HG03097 (cell line): ENCODE measurements around the gene CTSO.
"Not testable (repeated sequence)": the region's sequence is repeated elsewhere in the genome, so short reads cannot be mapped to it uniquely, and the experiment has no call there.

Experiments used
- ATAC-seq: cut with Tn5 transposase; IDR thresholded peaks from one replicate; pipeline ENCODE4 v1.9.1; 2021; ENCODE audit not compliant: unreplicated experiment, low FRiP score

The CTSO gene

GRCh38 chr4:155908187-155909139 lies 45.2 kb downstream of the CTSO start:
- no peak for ATAC-seq

- no peak for ATAC-seq
Measured at GRCh38 chr4:155907556-155907955, 46.1 kb downstream of the CTSO start.

GRCh38 chr4:155906554-155907247 lies 47.0 kb downstream of the CTSO start:
- no peak for ATAC-seq

GRCh38 chr4:155904331-155904730 lies 49.3 kb downstream of the CTSO start:
- no peak for ATAC-seq

- ATAC-seq: no peak
Measured at GRCh38 chr4:155903453-155903852, 50.2 kb downstream of the CTSO start, which contains the start of gene TDO2. TDO2 (plus strand) TSS chr4:155903696; CDS start chr4:155903759, 63 bp downstream.

GRCh38 chr4:155901013-155901412 lies 52.7 kb downstream of the CTSO start:
- no peak for ATAC-seq

- ATAC-seq: no peak
Measured at GRCh38 chr4:155900381-155900780, 53.3 kb downstream of the CTSO start.

- ATAC-seq: no peak
Measured at GRCh38 chr4:155899891-155900290, 53.8 kb downstream of the CTSO start.

- ATAC-seq: not testable (repeated sequence)
Measured at GRCh38 chr4:155898371-155898770, 55.3 kb downstream of the CTSO start.

GRCh38 chr4:155891058-155891457 lies 62.6 kb downstream of the CTSO start:
- ATAC-seq: no peak

GRCh38 chr4:155889946-155890345 lies 63.7 kb downstream of the CTSO start:
- ATAC-seq: no peak

GRCh38 chr4:155889031-155889793 lies 64.5 kb downstream of the CTSO start:
- no peak for ATAC-seq

- ATAC-seq: no peak
Measured at GRCh38 chr4:155887847-155888570, 65.7 kb downstream of the CTSO start.

GRCh38 chr4:155887045-155887444 lies 66.6 kb downstream of the CTSO start:
- ATAC-seq: no peak

GRCh38 chr4:155885666-155886065 lies 68.0 kb downstream of the CTSO start:
- ATAC-seq: no peak

- no peak for ATAC-seq
Measured at GRCh38 chr4:155883895-155884294, 69.8 kb downstream of the CTSO start.

GRCh38 chr4:155881555-155881954 lies 72.1 kb downstream of the CTSO start:
- ATAC-seq: no peak

- ATAC-seq: no peak
Measured at GRCh38 chr4:155879767-155880166, 73.9 kb downstream of the CTSO start.

- no peak for ATAC-seq
Measured at GRCh38 chr4:155878611-155879010, 75.1 kb downstream of the CTSO start.

- ATAC-seq: no peak
Measured at GRCh38 chr4:155877971-155878370, 75.7 kb downstream of the CTSO start.
